GM10266 (cell line): ENCODE measurements around the gene PRR22.
"Not testable (repeated sequence)": the region's sequence is repeated elsewhere in the genome, so short reads cannot be mapped to it uniquely, and the experiment has no call there.

ENCODE experiments used
- DNase-seq: peaks from one replicate; pipeline ENCODE4 v3.0.0; 2012; ENCODE audit errors: extremely low spot score
- CTCF ChIP-seq: IDR thresholded peaks from 2 replicates; pipeline ENCODE4 v1.5.1; 2012; ENCODE audit warnings: mild to moderate bottlenecking, low read depth; ENCODE audit not compliant: control insufficient read depth, insufficient read depth; ENCODE audit errors: missing control alignments

PRR22 gene

GRCh38 chr19:5742051-5742450, 42.5 kb downstream of the PRR22 start:
- DNase-seq = no peak
- TF ChIP-seq CTCF = no peak

GRCh38 chr19:5738423-5738822, 46.1 kb downstream of the PRR22 start:
- no peak for DNase-seq

GRCh38 chr19:5733172-5733571, 51.4 kb downstream of the PRR22 start:
- DNase-seq = not testable (repeated sequence)

More at GRCh38 chr19:5738423-5738822, 46.1 kb downstream of the PRR22 start:
- TF ChIP-seq CTCF = no peak
